GM19455 (cell line): ENCODE results near the gene LYSMD4.
A peak's percentile ranks its signal among the peaks of the same experiment; 100 is the strongest.

Experiments
- ATAC-seq: cut with Tn5 transposase; IDR thresholded peaks from one replicate; pipeline ENCODE4 v1.9.1; 2021; ENCODE audit not compliant: unreplicated experiment

The LYSMD4 gene

DNA sequence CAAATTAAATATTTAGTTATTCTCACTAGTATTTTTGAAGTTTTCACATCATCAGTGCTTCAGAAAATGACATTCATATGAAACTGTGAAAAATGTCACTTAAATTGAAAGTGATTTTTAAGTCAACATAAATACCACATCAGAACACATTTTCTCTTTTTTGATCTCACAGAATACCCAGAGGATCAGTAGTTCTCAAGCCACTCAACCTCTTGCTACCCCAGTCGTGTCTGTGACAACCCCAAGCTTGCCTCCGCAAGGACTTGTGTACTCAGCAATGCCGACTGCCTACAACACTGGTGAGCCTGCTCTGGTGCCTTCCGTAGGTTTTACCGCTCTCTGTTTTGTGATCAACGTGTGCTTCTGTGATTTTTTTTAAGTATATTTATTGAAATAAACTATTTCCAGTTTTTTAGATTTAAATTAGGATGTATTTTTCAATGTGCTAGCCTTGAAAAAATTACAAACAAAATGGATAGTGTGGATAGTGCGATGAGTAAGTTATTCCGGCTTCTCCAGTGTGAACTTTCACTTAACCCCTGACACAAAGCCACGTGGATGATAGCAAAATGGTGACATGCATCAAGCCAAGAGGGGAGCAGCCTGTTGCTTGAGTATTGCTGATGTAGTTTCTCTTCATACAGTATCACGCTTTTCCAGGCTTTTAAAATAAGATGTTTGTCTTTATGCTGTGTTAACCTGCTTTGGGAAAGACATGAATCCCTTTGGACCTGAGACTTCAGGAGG is 26.5 kb downstream of the LYSMD4 start:
- no peak for ATAC-seq

DNA sequence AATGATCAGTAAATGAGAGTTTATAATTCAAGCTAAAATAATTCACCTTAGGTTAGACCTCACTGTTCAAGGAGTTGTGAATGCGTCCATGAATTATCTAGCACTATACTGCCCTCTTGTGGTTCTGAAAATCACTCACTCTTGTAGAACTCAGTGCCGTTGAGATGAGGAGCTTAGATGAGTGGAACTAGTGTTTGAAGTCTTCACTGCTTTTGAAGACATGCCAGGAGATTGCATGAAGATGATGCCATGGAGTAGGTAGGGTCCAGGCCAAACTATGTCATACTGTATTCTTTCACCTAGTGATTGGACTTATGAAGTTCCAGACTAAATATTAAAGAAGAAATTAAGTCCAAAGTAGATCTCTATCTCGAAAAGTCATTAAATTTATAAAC is 28.8 kb downstream of the LYSMD4 start:
- ATAC-seq = peak; percentile 57

DNA sequence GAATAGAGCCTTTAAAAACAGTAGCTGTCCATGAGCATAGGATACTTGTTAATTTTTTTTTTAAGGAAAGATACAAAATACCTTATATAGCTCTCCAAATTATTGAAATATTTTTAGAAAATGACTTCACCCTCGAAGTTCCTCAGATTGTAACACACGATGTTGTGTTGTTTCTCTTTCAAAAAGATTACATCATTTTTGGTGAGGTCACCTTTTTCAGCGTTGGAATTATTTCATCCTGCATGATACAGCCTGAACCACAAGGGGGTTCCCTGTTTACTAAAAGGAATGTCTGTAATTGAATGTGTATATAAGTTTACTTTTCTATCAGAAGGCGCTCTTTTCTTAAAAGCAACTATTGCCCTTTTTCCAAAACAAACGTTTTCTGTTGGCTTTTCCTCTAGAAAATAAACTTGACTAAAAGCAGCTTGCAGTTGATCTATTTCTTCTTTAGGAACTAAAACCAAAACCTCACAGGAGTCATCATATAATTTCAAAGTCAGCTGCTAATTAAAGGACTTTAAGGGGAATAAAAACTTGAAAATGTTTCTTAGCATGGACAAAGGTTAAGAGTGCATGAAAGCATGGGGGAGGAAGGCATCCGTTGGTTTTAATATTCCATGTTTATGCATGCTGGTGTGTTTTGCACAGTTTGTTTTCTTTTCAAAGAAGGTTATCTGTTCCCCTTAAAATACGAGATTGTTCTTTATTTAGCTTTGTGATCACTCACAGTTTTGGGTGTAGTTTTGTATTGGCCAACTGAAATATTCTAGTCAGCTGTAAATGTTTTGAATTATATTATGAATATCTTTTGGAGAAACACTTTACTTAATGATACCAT is 29.4 kb downstream of the LYSMD4 start:
- ATAC-seq = peak; percentile 45

DNA sequence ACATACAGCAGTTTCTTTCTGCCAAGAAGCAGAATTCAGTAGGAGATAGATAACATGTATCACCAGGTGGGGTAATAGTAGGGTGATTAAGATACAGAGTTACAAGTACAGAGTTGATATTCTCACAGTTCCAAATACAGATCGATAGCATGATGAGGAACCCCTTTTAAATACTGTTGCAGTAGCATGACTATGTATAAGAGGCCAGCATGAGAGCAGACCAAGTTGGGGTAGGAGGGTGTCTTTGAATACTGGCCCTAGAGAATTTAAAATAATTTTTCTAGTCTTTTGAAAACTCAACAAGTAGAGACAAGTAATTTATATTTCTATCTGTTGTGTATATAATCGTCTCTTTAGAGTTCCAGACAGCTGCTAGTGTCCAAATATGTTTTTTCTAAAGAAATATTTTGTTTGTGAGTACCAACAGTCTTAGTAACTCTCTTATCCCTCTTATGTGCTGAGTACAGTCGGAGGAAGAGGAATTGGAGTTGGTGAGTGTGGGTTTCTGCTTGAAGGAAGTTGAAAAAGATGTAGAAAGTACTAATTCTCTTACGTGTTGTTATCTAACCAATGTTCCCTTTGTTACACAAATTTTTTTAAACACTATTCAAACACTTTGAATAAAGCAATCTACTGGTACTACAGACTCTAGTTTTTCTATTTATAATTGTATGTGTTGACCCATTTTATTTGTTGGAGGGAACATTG is 30.2 kb downstream of the LYSMD4 start:
- no peak for ATAC-seq

DNA sequence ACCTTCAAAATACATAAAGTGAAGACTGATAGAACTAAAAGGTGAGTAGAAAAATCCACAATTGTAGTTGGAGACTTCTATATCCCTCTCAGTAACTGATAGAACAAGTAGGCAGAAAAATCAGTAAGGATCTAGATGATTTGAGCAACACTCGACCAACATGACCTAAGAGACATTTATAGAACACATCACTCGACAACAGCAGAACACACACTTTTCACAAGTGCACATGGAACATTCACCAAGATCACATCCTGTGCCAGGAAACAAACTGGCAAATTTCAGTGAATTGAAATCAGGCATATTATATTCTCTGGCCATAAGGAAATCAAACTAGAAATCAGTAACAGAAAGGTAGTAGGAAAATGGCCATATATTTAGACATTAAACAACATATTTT is 37.1 kb downstream of the LYSMD4 start:
- ATAC-seq = no peak

DNA sequence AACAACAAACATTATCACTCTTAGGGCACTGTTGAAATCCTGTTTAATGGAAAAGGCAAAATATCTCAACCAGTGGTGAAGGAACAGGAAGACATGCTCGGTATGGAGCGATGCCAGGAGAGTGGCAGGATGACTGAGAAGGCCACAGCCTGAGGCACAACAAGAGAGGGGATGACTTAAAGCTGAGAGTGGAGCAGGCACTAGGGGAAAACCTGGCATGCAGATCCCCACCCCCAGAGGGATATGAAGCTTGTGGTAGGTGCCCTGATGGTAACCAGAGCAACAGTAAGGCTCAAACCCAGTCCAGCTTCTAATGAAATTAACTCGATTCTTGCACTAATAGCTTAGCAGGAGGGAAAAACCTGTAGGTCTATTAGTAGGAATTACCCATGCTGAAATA is 40.4 kb downstream of the LYSMD4 start:
- ATAC-seq = no peak

DNA sequence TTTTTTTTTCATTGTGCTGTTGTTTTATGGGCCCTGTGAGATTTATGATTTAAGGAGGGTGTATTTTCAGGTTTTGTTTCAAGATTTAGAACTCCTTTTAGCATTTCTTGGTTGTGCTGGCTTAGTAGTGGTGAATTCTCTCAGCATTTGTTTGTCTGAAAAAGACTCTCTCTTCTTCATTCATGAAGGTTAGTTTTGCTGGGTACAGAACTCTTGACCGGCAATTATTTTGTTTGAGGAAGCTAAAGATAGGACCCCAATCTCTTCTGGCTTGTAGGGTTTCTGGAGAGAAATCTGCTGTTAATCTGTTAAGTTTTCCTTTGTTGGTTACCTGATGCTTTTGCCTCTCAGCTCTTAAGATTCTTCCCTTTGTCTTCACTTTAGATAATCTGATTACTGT is 46.9 kb downstream of the LYSMD4 start:
- ATAC-seq = no peak

DNA sequence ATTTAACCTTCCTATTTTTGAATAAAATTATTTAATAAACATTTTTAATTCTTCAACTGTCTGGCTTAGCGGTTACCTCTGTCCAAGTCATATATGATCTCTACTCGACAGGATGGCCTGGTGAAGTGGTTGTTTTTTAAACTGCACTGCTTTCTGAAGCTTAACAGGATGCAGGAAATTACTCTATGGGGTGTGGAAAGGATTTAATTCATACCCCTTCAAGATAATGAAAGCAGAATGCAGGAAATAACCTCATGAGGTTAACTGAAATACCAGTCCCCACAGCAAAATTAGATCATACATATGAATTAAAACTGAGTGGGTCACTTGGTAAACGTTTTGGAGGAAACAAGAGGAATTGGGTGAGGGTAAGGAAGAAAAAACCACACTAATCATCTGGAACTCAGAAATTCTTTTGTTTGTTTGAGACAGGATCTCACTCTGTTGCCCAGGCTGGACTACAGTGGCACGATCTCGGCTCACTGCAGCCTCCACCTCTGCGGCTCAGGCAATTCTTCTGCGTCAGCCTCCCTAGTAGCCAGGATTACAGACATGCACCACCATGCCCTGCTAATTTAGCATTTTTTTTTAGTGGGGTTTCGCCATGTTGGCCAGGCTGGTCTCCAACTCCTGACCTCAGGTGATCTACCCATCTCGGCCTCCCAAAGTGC is 50.1 kb downstream of the LYSMD4 start:
- ATAC-seq = no peak

DNA sequence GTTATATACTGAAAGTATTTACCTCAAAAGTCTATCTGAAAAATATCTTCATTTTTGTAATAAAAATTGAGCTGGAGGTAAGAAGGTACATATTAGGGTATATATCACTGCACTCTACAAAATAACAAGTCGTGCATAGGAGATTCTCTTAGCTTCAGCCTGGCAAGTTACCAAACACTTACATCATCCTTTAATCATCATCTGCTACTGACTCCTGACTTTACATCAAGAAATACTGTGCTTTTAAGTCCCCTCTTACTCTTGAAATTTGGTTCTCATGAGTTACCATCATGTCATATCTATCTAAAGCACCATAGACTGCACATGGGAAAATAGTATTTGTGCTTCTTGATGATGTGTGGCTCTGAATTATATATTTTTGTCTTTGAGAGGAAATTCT is 50.8 kb downstream of the LYSMD4 start:
- ATAC-seq = no peak

DNA sequence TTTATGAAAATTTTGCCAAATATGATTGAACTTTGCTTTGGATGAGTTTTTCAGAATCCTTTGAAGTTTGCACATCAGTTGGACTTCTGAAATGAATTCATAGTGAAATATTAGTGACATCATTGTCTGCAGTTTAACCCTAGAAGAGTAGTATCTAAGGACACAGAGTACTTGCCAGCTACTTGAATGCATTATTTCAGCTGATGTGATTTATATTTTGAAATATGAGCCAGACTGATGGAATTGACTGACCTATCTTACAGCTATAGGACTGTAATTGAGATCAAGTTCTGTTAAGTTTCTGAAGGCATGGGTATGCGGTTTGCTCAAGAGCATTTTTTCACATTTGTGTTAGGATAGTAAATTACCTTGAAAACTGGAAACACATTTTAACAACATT is 51.2 kb downstream of the LYSMD4 start:
- ATAC-seq = no peak

DNA sequence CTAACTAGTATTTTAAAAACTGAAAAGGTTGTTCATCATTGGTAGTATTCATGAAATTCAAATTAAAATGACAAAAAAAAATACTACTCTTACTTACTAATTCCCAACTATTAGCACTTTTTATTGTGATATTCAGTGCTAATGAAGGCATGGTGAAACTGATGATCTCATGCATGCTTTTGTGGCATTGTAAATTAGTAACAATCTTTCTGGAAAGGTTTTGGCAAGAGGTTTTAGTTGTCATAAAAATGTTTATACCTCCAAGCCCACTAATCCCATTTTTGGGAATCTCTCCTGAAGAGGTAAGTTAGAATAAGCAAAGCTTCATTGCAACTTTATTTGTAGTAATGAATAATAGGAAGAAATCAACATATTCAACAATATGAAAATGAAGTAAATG is 53.0 kb downstream of the LYSMD4 start:
- no peak for ATAC-seq

DNA sequence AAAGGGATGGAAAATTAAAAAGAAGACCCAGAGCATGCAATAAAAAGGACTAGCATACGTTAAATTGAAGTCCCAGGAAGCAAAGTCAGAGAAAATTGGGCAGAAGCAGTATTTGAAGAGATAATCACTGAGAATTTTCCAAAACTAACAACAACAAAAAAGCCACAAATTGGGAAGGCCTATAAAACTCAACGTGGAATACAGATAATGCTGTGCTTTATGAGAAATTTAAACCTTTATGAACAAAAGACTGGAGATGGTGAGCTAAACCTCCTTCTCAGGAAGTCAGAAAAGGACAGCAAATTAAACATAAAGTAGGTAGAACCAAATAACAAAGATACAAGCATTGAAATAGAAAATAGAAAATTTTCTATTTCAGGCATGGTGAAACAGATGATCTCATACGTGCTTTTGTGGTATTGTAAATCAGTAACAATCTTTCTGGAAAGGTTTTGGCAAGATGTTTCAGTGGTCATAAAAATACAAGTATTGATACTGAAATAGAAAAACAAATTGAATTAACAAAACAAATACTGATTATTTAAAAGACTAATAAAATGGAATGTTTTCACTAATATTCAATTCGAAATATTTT is 55.6 kb downstream of the LYSMD4 start:
- no peak for ATAC-seq
